Measurements from ENCODE around the gene XPR1.
A peak's percentile ranks its signal among the peaks of the same experiment; 100 is the strongest.

The XPR1 gene

DNA sequence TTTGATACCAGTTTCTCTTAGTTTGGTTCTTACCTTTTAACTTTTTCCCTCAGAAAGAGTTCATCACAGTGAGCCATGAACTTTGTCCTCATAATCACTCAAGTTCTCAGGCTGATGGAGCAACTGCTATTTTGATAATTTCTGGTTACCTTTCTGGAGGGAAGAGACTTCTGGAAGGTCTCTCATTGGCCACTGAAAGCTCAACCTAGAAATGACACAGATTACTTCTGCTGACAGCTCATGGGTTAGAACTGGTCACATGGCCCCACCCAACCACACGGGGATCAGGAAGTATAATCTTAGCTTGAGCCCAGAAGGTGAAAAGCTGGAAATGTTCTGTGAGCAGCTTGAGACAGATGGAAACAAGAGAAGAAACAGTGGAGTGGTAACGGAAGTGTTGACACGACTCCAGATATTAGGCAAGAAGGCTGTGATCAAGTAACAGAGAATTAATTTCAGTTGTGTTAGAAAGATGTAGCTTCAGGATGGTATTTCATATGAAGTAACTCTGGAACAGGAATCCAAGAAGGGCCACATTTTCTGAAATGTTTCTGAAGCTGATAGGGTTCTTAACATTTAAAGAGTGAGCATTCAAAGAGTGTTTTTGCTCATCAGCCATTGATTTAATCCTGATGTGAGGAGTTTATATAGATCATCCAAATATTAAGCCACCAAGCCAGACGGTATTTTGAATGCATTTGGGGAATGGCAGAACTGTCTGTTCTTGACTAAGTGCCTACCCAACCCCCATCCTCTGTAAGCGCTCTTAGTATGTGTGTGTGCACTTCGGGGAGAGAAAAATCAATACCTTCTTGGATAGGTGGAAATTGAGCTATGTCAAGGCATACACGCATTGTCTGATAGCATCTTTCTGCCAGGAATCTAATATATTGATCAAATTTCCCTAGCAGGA, 21.9 kb upstream of the XPR1 start:
- H3K27me3 ChIP-seq (ENCODE audit: low read depth, low read length), result no peaks in the 10 kb centered on the region
- no peaks in the 10 kb centered on the region for H3K4me1 ChIP-seq (ENCODE audit: low read length)
- H3K9me3 ChIP-seq (ENCODE audit: insufficient read depth, low read length), result no peaks in the 10 kb centered on the region
- TF ChIP-seq, protein P1, sequence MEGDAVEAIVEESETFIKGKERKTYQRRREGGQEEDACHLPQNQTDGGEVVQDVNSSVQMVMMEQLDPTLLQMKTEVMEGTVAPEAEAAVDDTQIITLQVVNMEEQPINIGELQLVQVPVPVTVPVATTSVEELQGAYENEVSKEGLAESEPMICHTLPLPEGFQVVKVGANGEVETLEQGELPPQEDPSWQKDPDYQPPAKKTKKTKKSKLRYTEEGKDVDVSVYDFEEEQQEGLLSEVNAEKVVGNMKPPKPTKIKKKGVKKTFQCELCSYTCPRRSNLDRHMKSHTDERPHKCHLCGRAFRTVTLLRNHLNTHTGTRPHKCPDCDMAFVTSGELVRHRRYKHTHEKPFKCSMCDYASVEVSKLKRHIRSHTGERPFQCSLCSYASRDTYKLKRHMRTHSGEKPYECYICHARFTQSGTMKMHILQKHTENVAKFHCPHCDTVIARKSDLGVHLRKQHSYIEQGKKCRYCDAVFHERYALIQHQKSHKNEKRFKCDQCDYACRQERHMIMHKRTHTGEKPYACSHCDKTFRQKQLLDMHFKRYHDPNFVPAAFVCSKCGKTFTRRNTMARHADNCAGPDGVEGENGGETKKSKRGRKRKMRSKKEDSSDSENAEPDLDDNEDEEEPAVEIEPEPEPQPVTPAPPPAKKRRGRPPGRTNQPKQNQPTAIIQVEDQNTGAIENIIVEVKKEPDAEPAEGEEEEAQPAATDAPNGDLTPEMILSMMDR (IDR thresholded peaks at IDR 0.05; ENCODE audit: low read depth, low read length), result no peak
- no peaks in the 10 kb centered on the region for H3K79me2 ChIP-seq (ENCODE audit: low read length)
- H3K9ac ChIP-seq (ENCODE audit: low read length), result no peak overlapping the region
- H2AFZ ChIP-seq (ENCODE audit: low read depth, low read length), result peak overlapping the region; percentile 68
- no peak overlapping the region for H3K4me2 ChIP-seq (ENCODE audit: low read length)
- no peak overlapping the region for H3K27ac ChIP-seq (ENCODE audit: low read length)
- no peaks in the 10 kb centered on the region for H3K36me3 ChIP-seq (replicated peaks; ENCODE audit: low read depth, low read length)
- H3K4me3 ChIP-seq (ENCODE audit: low read length), result no peak overlapping the region
- H4K20me1 ChIP-seq (ENCODE audit: insufficient read depth, low read length), result no peaks in the 10 kb centered on the region

DNA sequence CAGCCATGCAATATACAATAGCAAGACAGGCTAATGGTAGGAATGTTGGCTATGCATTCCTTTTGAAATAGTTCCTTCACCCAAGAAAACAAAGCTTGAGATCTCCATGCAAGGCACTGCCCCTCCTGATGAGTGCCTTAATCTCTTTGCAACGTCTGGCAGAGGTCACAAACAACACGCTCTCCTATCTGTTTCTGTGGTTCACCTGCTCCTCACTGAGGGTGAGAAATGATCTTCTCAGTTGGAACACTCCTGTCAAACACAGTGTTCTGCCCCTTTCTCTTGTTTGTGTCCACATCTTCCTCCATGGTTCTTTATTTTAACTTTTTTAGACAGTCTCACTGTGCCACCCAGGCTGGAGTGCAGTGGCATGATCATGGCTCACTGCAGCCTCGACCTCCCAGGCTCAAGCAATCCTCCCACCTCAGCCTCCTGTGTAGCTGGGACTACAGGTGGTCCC, 21.2 kb upstream of the XPR1 start:
- H3K9ac ChIP-seq (ENCODE audit: low read length), result no peak overlapping the region
- no peak overlapping the region for H3K4me2 ChIP-seq (ENCODE audit: low read length)
- H3K27ac ChIP-seq (ENCODE audit: low read length), result no peak overlapping the region
- no peaks in the 10 kb centered on the region for H3K4me1 ChIP-seq (ENCODE audit: low read length)
- H3K36me3 ChIP-seq (replicated peaks; ENCODE audit: low read depth, low read length), result no peaks in the 10 kb centered on the region
- no peak for TF ChIP-seq EZH2phosphoT487 (IDR thresholded peaks at IDR 0.05; ENCODE audit: low read depth)
- TF ChIP-seq, protein P1 (IDR thresholded peaks at IDR 0.05; ENCODE audit: low read depth, low read length), result no peak
- H3K4me3 ChIP-seq (ENCODE audit: low read length), result no peak overlapping the region
- no peak overlapping the region for H2AFZ ChIP-seq (ENCODE audit: low read depth, low read length)
- H3K79me2 ChIP-seq (ENCODE audit: low read length), result no peaks in the 10 kb centered on the region
- H4K20me1 ChIP-seq (ENCODE audit: insufficient read depth, low read length), result no peaks in the 10 kb centered on the region
- H3K27me3 ChIP-seq (ENCODE audit: low read depth, low read length), result no peaks in the 10 kb centered on the region
- no peaks in the 10 kb centered on the region for H3K9me3 ChIP-seq (ENCODE audit: insufficient read depth, low read length)

DNA sequence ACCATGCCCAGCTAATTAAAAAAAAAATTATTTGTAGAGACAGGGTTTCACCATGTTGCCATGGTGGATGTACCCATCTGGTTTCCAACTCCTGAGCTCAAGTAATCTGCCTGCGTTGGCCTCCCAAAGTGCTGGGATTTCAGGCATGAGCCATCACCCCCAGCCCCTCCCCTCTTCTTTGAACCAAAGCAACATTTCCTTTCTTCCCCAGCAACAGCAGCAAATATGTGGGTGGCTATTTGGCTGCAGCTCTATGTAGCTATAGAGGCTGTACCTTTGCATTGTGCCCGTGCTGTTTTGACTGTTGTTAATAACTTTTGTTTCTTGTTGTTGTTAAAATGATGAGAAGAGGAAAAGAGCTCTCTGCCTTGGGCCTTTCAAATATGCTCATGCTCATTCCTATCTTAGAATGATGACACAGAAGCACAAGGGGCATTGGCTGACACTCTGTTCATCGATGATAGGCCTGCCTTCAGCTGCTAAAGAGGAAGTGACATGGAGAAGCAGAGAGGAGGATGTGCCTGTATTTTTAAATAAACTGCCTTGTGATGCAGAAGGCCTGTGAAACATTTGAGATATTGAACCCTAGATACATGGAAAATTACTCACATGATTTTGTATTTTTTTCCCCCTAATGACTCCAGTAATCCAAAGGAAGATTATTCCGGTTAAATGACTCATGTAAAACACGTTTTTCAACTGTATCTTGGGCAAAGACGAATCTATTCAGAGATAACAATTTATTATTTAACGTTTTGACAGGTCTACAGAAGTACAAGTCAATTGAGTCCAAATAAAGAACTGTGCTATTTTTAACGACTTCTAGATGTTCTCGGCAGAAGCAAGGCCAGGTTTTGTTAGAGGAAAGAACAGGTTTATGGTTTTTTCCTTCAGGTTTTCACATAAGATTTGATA, 20.5 kb upstream of the XPR1 start:
- Histone ChIP-seq H3K4me1 (ENCODE audit: low read length) (no peaks in the 10 kb centered on the region), H3K79me2 (ENCODE audit: low read length) (no peaks in the 10 kb centered on the region), H3K27me3 (ENCODE audit: low read depth, low read length) (no peaks in the 10 kb centered on the region), H3K4me2 (ENCODE audit: low read length) (no peak overlapping the region), H2AFZ (ENCODE audit: low read depth, low read length) (peak overlapping the region; percentile 15; the same call in 1 of the 2 replicates), H3K9me3 (ENCODE audit: insufficient read depth, low read length) (no peaks in the 10 kb centered on the region), H4K20me1 (ENCODE audit: insufficient read depth, low read length) (no peaks in the 10 kb centered on the region), H3K4me3 (ENCODE audit: low read length) (no peak overlapping the region), H3K36me3 (replicated peaks; ENCODE audit: low read depth, low read length) (no peaks in the 10 kb centered on the region), H3K9ac (ENCODE audit: low read length) (no peak overlapping the region), H3K27ac (ENCODE audit: low read length) (no peak overlapping the region)
- TF ChIP-seq, protein P1 (IDR thresholded peaks at IDR 0.05; ENCODE audit: low read depth, low read length), result no peak
- no peak for TF ChIP-seq EZH2phosphoT487 (IDR thresholded peaks at IDR 0.05; ENCODE audit: low read depth)

DNA sequence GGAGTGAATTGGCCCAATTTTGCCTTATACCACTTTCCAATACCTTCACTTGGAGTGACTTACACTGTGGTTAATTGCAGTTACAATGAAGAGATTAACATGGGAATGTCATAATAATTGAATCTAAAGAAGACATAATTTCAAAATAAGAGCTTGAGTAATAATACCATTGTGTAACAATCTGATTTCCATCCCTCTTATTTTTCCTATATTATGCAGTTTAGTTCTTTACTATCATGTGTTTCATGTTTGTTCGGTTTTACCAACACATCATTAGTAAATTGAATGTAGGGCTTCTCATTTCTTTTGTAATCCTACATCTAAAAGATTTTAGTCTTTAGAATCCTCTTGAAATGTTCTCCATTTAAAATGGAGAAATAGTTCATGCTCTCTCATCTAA, 19.2 kb upstream of the XPR1 start:
- no peaks in the 10 kb centered on the region for H3K36me3 ChIP-seq (replicated peaks; ENCODE audit: low read depth, low read length)
- no peaks in the 10 kb centered on the region for H3K4me1 ChIP-seq (ENCODE audit: low read length)
- no peaks in the 10 kb centered on the region for H3K27me3 ChIP-seq (ENCODE audit: low read depth, low read length)
- no peak overlapping the region for H3K9ac ChIP-seq (ENCODE audit: low read length)
- no peak overlapping the region for H2AFZ ChIP-seq (ENCODE audit: low read depth, low read length)
- TF ChIP-seq EZH2phosphoT487 (IDR thresholded peaks at IDR 0.05; ENCODE audit: low read depth), result no peak
- TF ChIP-seq, protein P1 (IDR thresholded peaks at IDR 0.05; ENCODE audit: low read depth, low read length), result no peak
- no peaks in the 10 kb centered on the region for H4K20me1 ChIP-seq (ENCODE audit: insufficient read depth, low read length)
- H3K4me2 ChIP-seq (ENCODE audit: low read length), result no peak overlapping the region
- H3K9me3 ChIP-seq (ENCODE audit: insufficient read depth, low read length), result no peaks in the 10 kb centered on the region
- H3K4me3 ChIP-seq (ENCODE audit: low read length), result no peak overlapping the region
- no peak overlapping the region for H3K27ac ChIP-seq (ENCODE audit: low read length)
- no peaks in the 10 kb centered on the region for H3K79me2 ChIP-seq (ENCODE audit: low read length)
